Muscle layer of duodenum (tissue), 2 donors: ENCODE measurements around the gene ABCA6.
"Not testable (repeated sequence)": the region's sequence is repeated elsewhere in the genome, so short reads cannot be mapped to it uniquely, and the experiment has no call there.

Experiments
- H3K27ac ChIP-seq: one replicate; pipeline ENCODE4 v1.7.0; 2013; ENCODE audit warnings: mild to moderate bottlenecking, low read length
- H3K27me3 ChIP-seq: one replicate; pipeline ENCODE4 v1.7.0; 2013; ENCODE audit warnings: low read depth, mild to moderate bottlenecking, control low read depth, low read length
- H3K36me3 ChIP-seq, 2 donors: one replicate each; pipeline ENCODE4 v1.7.0; 2013; ENCODE audit warnings: low read length in 2 of 2, control low read depth in 1 of 2, mild to moderate bottlenecking in 1 of 2; ENCODE audit not compliant: insufficient read depth in 2 of 2, control insufficient read depth in 1 of 2
- H3K4me1 ChIP-seq, 2 donors: one replicate each; pipeline ENCODE4 v1.7.0; 2013; ENCODE audit warnings: low read length in 2 of 2, mild to moderate bottlenecking in 2 of 2, control low read depth in 1 of 2, moderate library complexity in 1 of 2; ENCODE audit not compliant: insufficient read depth in 2 of 2, control insufficient read depth in 1 of 2
- H3K4me3 ChIP-seq, 2 donors: one replicate each; pipeline ENCODE4 v1.7.0; 2013; ENCODE audit warnings: low read length in 2 of 2, low read depth in 1 of 2, mild to moderate bottlenecking in 1 of 2
- H3K9me3 ChIP-seq, 2 donors: one replicate each; pipeline ENCODE4 v1.7.0; 2013; ENCODE audit warnings: low read length in 2 of 2, control low read depth in 1 of 2, mild to moderate bottlenecking in 1 of 2; ENCODE audit not compliant: control insufficient read depth in 1 of 2
- donor health status: healthy.

The ABCA6 gene

DNA sequence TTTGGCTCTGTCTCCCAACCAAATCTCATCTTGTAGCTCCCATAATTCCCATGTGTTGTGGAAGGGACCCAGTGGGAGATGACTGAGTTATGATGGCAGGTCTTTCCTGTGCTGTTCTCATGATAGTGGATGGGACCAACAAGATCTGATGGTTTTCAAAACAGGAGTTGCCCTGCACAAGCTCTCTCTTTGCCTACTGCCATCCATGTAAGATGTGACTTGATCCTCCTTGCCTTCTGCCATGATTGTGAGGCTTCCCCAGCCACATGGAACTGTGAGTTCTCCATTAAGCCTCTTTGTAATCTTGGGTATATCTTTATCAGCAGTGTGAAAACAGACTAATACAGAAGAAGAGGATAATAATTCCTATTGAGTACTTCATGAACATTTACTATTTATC lies 26.9 kb upstream of the ABCA6 start:
- H3K9me3 ChIP-seq, H3K27me3 ChIP-seq, H3K4me3 ChIP-seq, H3K36me3 ChIP-seq, H3K4me1 ChIP-seq, H3K27ac ChIP-seq: not testable (repeated sequence)

DNA sequence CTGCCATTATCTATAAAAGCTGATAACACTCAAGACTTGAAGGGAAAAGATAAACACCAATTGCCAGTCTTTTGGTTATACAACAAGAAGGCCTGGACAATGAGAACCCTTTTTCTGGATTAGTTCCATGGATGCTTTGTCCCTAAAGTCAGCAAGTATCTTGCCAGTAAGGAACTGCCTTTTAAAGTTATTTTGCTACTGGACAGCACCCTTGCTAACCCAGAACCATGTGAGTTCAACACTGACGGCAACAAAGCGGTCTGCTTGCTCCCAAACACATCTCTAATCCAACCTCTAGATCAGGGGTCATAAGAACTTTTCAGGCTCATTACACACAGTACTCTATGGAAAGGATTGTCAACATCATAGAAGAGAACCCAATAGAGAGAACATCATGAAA lies 25.3 kb upstream of the ABCA6 start:
- H3K9me3 ChIP-seq: no peaks in the 10 kb centered on the region
- no peaks in the 10 kb centered on the region for H3K4me1 ChIP-seq
- no peak overlapping the region for H3K27ac ChIP-seq
- no peaks in the 10 kb centered on the region for H3K27me3 ChIP-seq
- H3K4me3 ChIP-seq: no peak overlapping the region
- no peaks in the 10 kb centered on the region for H3K36me3 ChIP-seq

DNA sequence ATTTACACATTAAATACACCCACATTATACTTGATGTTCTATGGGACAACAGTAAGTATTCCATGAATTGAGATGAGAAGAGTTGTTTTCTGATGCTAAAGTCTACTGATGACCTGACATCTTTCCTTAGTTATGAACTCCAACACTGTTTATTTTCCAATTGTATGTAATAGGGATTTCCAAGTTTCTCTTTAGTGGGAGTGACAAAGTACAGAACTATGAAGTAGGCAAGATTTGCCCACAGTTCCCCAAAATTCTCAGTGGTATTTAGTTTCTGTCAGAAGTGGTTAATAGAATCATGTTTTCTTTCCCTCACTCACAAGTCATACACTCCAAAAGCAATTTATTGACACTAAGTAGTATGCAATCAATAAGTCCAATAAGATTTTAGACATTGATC lies 22.5 kb upstream of the ABCA6 start:
- no peak overlapping the region for H3K4me3 ChIP-seq
- no peaks in the 10 kb centered on the region for H3K9me3 ChIP-seq
- no peaks in the 10 kb centered on the region for H3K36me3 ChIP-seq
- H3K27ac ChIP-seq: no peak overlapping the region
- H3K4me1 ChIP-seq: no peaks in the 10 kb centered on the region
- no peaks in the 10 kb centered on the region for H3K27me3 ChIP-seq

DNA sequence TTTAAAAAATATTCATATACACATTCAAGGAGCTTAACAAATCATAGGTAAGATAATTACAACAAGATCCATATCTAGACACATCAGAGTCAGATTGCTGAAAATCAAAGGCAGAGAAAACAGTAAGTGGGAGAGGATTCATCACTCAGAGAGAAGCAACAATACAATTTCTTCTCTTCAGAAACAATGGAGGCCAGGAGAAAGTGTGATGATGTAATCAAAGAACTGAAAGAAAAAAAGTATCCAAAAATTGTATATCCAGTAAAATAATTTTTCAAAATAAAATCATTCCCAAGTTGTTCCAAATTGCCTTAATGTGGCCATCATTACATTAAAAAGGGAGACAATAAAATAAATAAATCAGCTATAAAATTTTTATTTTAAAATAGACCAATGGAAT lies 17.7 kb upstream of the ABCA6 start:
- Histone ChIP-seq H3K27ac (no peak overlapping the region), H3K27me3 (no peaks in the 10 kb centered on the region)

DNA sequence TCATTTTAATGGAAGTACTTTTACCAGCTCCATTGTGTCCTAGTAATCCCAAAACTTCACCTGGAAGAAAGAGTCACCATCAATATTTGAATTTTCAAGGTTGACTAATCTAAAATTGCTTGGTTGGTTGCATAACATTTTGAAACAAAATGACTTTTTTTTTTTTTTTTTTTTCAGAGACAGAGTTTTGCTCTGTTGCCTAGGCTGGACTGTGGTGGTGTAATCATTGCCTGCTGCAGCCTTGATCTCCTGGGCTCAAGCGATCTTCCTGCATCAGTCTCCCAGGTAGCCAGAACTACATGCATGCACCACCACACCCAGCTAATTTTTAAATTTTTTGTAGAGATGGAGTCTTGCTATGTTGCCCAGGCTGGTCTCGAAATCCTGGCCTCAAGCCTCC lies 12.6 kb upstream of the ABCA6 start:
- Histone ChIP-seq H3K36me3 (peaks cover 3 to 5% of the 10 kb centered on the region in 2 donors), H3K9me3 (no peaks in the 10 kb centered on the region), H3K27ac (no peak overlapping the region)

More for the DNA sequence above, 17.7 kb upstream of the ABCA6 start:
- no peak overlapping the region for H3K4me3 ChIP-seq
- no peaks in the 10 kb centered on the region for H3K36me3 ChIP-seq
- H3K4me1 ChIP-seq: no peaks in the 10 kb centered on the region
- no peaks in the 10 kb centered on the region for H3K9me3 ChIP-seq

DNA sequence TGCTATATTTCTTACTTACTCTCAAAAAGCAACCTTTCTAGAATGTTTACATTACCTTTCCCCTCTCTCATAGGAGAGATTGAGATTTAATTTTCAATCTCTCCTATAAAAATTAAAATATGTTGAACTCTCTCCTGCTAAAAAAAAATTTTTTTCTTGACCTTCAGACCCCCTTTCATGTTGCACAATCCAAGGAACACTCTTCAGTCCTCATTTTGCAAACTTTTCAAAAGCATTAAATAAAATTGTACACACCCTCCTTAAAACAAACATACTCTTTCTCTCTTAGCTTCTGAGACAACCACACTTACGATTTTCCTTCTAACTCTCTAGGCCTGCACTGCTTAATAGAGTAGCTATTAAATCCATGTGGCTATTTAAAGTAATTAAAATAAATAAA lies 8.6 kb upstream of the ABCA6 start:
- Histone ChIP-seq H3K27me3 (no peaks in the 10 kb centered on the region), H3K4me1 (no peaks in the 10 kb centered on the region), H3K36me3 (peaks cover 4 to 5% of the 10 kb centered on the region in 2 donors), H3K9me3 (no peaks in the 10 kb centered on the region), H3K27ac (no peak overlapping the region), H3K4me3 (no peak overlapping the region)

More for the DNA sequence above, 12.6 kb upstream of the ABCA6 start:
- H3K4me1 ChIP-seq: no peaks in the 10 kb centered on the region
- H3K4me3 ChIP-seq: no peak overlapping the region
- no peaks in the 10 kb centered on the region for H3K27me3 ChIP-seq

DNA sequence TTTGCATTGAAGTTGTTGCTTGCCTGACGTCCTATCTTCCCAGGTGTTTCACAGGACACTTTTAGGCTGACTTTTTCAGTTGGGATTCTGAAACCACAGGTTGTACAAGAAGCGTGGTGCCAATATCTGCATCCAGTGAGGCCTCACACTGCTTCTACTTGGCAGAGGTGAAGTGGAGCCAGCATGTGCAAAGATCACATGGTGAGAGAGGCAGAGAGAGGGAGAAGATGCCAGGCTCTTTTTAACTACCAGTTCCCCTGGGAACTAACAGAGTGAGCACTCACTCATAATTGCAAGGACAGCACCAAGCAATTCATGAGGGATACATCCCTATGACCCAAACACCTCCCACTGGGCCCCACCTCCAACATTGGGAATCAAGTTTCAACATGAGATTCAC lies 5.8 kb upstream of the ABCA6 start:
- Histone ChIP-seq H3K36me3 (peaks cover 0 to 4% of the 10 kb centered on the region in 2 donors), H3K27ac (no peak overlapping the region), H3K27me3 (no peaks in the 10 kb centered on the region), H3K4me1 (no peaks in the 10 kb centered on the region), H3K9me3 (no peaks in the 10 kb centered on the region), H3K4me3 (no peak overlapping the region)

DNA sequence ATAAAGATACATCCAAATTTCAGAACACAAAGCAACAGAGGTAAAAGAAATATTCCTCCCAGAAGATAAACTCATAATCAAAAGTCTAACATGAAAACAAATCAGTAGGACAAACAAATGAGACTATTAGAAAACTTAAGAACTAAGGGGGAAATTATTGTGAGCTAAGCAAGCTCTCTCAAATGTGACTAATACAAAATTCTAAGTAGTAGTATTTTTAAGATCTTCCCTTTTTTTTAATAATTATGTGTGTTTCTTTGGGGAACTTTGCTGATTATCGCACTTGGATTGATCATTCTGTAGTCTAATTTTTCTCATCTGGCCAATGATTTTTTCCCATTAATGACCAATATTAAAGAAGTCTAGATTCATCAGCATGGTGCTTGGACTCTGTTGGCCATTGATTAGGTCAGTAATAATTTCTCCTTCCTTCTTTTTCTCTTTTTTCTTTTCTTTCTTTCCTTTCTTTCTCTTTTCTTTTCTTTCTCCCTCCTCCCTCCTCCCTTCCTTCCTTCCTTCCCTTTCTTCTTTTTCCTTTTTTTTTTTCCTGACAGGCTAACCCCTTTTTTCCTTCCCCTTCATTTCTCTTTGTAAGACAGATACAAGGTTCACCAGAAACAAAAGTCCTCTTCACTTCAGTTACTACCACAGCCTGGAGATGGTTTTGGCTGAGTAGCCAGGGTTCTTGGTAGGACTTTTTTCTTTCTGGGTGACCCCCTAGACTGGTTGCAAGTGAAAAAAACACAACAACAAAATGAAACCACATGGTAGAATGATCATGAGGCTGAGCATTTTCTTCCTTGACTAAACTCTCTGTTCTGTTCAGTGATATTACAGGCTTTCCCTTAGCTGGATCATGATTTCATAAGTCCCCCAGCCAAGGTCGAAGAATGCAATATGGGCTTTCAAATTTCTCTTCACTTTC lies 2.9 kb upstream of the ABCA6 start:
- Histone ChIP-seq H3K36me3 (peaks cover 0 to 4% of the 10 kb centered on the region in 2 donors), H3K4me3 (no peak overlapping the region), H3K9me3 (no peaks in the 10 kb centered on the region), H3K4me1 (no peaks in the 10 kb centered on the region), H3K27me3 (no peaks in the 10 kb centered on the region), H3K27ac (no peak overlapping the region)

DNA sequence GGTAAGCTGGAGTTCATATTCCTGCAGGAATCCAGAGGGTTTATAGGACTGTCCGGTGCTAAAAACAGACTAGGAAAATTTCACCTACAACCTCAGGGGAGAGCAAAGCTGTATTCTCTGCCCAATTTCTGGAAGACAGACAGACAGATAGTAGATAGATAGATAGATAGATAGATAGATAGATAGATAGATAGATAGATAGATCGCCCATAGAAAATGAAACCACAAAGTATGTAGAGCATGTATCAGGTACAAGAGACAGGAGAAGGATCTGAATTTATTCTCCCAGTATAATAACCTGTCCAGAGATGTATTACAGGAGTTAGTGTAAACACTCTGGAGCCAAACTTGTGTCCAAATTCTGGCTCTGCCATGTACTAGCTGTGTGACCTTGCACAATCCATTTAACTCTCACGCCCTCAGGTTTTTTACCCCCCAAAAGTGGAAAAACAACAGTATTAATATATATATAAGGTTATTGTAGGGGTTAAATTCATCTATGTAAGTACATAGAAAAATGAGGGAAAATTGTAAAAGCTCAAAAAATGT lies 2.1 kb upstream of the ABCA6 start:
- Histone ChIP-seq H3K27me3 (no peaks in the 10 kb centered on the region), H3K4me3 (no peak overlapping the region), H3K9me3 (no peaks in the 10 kb centered on the region), H3K4me1 (no peaks in the 10 kb centered on the region), H3K36me3 (no peaks in the 10 kb centered on the region), H3K27ac (peak overlapping the region; percentile 20)

DNA sequence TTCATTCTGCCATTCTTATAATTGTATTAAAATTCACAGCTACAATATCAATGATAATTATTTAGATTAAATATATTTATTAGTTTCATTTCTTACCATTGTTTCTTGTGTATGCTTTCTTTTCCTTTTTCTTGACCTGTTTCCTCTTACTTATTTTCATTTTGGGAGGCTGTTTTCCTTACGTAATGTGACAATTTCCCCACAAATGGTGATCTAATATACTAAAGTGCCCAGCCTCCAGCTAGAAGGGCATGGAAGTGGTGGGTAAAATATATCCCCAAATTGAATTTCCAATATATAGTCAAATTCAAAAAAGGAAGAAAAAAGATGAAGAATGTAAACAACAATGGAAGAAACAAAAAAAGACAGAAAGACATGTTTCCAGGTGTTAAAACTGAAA lies 1.5 kb upstream of the ABCA6 start:
- H3K4me3 ChIP-seq: no peak overlapping the region
- no peak overlapping the region for H3K27ac ChIP-seq
- no peaks in the 10 kb centered on the region for H3K9me3 ChIP-seq
- peaks cover 0 to under 1% of the 10 kb centered on the region in 2 donors for H3K36me3 ChIP-seq
- H3K4me1 ChIP-seq: no peaks in the 10 kb centered on the region
- H3K27me3 ChIP-seq: no peaks in the 10 kb centered on the region

DNA sequence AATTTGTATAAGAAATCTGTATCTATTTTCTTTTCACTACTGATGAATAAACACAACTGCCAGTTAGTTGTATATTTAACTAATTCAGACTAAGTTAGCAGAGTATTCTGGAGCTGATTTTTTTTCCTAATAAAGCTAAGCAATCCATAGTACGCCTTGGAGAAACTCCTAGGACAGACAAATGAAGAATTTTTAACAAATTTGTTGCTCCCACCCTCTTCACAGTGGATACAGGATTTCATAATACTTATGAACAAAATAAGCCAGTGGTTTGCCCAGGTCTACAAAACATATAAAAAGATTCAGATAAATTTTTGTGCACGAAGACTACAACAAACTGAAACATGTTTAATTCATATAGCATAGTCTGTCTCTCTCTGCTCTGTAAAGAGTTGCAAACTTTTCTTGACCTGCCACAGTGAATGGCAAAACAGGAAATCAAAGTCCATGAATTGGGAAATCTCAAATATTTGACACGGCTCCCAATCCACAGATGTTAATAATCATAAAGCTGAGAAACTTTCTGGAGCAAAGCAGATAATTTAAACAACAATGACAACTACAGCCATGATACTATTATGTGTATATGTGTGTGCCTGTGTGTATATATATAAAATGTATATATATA lies 594 bp upstream of the ABCA6 start:
- H3K27me3 ChIP-seq: no peaks in the 10 kb centered on the region
- no peaks in the 10 kb centered on the region for H3K4me1 ChIP-seq
- peak overlapping the region; percentile 67 for H3K27ac ChIP-seq
- H3K36me3 ChIP-seq: peaks cover 0 to 9% of the 10 kb centered on the region in 2 donors
- peak overlapping the region; percentile 3 to 45 for H3K4me3 ChIP-seq
- peaks cover 0 to 3% of the 10 kb centered on the region in 2 donors for H3K9me3 ChIP-seq
